MM.1S (cell line): ENCODE measurements around the gene SLC44A1.

Experiments used
- EZH2 ChIP-seq: fragments of 300-600 bp; sonication (generic); optimal IDR thresholded peaks from 2 replicates; pipeline ENCODE3; 2017; ENCODE audit warnings: low read depth, mild to moderate bottlenecking, antibody characterized with exemption, low read length, mixed read lengths
- EZH2phosphoT487 ChIP-seq: fragments of 300-600 bp; sonication (generic); IDR thresholded peaks from 2 replicates; pipeline ENCODE4 v1.6.1; 2018; ENCODE audit warnings: antibody characterized with exemption, low read length
- TF ChIP-seq, protein P1 (sequence below): fragments of 300-600 bp; sonication (generic); IDR thresholded peaks from 2 replicates; pipeline ENCODE4 v1.5.1; 2016; ENCODE audit warnings: antibody characterized with exemption, low read length, mixed read lengths

GRCh38 chr9:105385381-105385985 is 141.0 kb downstream of the SLC44A1 start:
- TF ChIP-seq, protein P1, sequence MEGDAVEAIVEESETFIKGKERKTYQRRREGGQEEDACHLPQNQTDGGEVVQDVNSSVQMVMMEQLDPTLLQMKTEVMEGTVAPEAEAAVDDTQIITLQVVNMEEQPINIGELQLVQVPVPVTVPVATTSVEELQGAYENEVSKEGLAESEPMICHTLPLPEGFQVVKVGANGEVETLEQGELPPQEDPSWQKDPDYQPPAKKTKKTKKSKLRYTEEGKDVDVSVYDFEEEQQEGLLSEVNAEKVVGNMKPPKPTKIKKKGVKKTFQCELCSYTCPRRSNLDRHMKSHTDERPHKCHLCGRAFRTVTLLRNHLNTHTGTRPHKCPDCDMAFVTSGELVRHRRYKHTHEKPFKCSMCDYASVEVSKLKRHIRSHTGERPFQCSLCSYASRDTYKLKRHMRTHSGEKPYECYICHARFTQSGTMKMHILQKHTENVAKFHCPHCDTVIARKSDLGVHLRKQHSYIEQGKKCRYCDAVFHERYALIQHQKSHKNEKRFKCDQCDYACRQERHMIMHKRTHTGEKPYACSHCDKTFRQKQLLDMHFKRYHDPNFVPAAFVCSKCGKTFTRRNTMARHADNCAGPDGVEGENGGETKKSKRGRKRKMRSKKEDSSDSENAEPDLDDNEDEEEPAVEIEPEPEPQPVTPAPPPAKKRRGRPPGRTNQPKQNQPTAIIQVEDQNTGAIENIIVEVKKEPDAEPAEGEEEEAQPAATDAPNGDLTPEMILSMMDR, result no peak
- TF ChIP-seq EZH2 (no peak), EZH2phosphoT487 (no peak)
